ENCODE results near the gene CAMSAP2. TPM values are rescaled to one million over a fixed set of nuclear protein-coding genes. Genes with fewer than 3 reads are reported as not detected.

Gene CAMSAP2
- total RNA-seq, 1 experiment from 2014 or later, result 25.0 TPM

DNA sequence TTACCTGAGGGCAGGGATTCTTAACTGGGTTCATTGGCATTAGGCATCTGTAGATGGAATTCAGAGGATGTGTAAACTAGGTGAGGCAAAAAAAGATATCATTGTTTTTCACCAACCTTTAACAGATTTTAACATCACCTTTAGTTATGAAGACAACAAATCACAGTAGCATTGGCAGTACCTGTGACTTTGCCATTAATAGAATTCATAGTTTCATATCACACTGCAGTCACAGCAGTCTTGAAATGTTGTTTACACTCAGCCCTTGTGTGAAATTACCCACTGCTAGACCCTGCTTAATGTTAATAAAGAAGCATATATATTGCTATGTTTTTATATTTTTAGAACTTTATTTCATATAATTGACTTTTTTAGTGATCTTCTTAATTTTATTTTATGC, 154.3 kb downstream of the CAMSAP2 start:
- BruUV-seq (replicated peaks), result no TSS peak
- Histone ChIP-seq H3K27me3 (ENCODE audit: insufficient read depth, low read length) (no peaks in the 10 kb centered on the region), H3K4me2 (ENCODE audit: low read length) (peak overlapping the region; percentile 97), H3K79me2 (ENCODE audit: insufficient read depth, low read length) (no peaks in the 10 kb centered on the region; the same call in 1 of the 2 replicates), H3K9ac (ENCODE audit: low read length) (0 out of 2 replicates have a peak overlapping the region, but pooled peaks have one; percentile 75), H3K4me3 (replicated peaks in 1 of 2; ENCODE audit: low read depth in 1 of 2, low read length in 2 of 2) (0 out of 4 replicates have a peak overlapping the region, but pooled peaks of 1 of the 2 experiments have one; percentile 19), H3K4me1 (ENCODE audit: control insufficient read depth in 1 of 2, insufficient read depth in 2 of 2, low read length in 2 of 2) (peaks cover 47 to 77% of the 10 kb centered on the region in 2 experiments), H3K36me3 (ENCODE audit: control insufficient read depth in 1 of 2, insufficient read depth in 2 of 2, low read length in 2 of 2) (no peaks in the 10 kb centered on the region), H3K9me3 (ENCODE audit: control insufficient read depth in 1 of 2, insufficient read depth in 1 of 2, low read depth in 1 of 2, low read length in 2 of 2) (no peaks in the 10 kb centered on the region), H3K9me2 (ENCODE audit: insufficient read depth) (no peaks in the 10 kb centered on the region), H3K27ac (ENCODE audit: low read depth, low read length) (no peak overlapping the region), H4K20me1 (ENCODE audit: insufficient read depth) (no peaks in the 10 kb centered on the region), H2AFZ (ENCODE audit: low read depth, low read length, poor library complexity, severe bottlenecking) (no peak overlapping the region)
- TF ChIP-seq POLR2AphosphoS5 (IDR thresholded peaks at IDR 0.05; ENCODE audit: low read depth, low read length), result no peak
- TF ChIP-seq, protein P1, sequence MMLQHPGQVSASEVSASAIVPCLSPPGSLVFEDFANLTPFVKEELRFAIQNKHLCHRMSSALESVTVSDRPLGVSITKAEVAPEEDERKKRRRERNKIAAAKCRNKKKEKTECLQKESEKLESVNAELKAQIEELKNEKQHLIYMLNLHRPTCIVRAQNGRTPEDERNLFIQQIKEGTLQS (IDR thresholded peaks at IDR 0.05), result no peak
- TF ChIP-seq, protein P2, sequence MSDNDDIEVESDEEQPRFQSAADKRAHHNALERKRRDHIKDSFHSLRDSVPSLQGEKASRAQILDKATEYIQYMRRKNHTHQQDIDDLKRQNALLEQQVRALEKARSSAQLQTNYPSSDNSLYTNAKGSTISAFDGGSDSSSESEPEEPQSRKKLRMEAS (IDR thresholded peaks at IDR 0.05), result no peak
- TF ChIP-seq TCF7L2 (IDR thresholded peaks at IDR 0.05; ENCODE audit: borderline replicate concordance, extremely low read depth, insufficient read depth, insufficient read length), result no peak
- no peak for TF ChIP-seq CBX3 (IDR thresholded peaks at IDR 0.05; ENCODE audit: low read depth)
- no peak for TF ChIP-seq YY1 (IDR thresholded peaks at IDR 0.05; ENCODE audit: extremely low read depth, insufficient replicate concordance, low read depth, low read length)
- no peak for TF ChIP-seq EZH2 (IDR thresholded peaks at IDR 0.05)
- TF ChIP-seq, protein P3, sequence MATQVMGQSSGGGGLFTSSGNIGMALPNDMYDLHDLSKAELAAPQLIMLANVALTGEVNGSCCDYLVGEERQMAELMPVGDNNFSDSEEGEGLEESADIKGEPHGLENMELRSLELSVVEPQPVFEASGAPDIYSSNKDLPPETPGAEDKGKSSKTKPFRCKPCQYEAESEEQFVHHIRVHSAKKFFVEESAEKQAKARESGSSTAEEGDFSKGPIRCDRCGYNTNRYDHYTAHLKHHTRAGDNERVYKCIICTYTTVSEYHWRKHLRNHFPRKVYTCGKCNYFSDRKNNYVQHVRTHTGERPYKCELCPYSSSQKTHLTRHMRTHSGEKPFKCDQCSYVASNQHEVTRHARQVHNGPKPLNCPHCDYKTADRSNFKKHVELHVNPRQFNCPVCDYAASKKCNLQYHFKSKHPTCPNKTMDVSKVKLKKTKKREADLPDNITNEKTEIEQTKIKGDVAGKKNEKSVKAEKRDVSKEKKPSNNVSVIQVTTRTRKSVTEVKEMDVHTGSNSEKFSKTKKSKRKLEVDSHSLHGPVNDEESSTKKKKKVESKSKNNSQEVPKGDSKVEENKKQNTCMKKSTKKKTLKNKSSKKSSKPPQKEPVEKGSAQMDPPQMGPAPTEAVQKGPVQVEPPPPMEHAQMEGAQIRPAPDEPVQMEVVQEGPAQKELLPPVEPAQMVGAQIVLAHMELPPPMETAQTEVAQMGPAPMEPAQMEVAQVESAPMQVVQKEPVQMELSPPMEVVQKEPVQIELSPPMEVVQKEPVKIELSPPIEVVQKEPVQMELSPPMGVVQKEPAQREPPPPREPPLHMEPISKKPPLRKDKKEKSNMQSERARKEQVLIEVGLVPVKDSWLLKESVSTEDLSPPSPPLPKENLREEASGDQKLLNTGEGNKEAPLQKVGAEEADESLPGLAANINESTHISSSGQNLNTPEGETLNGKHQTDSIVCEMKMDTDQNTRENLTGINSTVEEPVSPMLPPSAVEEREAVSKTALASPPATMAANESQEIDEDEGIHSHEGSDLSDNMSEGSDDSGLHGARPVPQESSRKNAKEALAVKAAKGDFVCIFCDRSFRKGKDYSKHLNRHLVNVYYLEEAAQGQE (IDR thresholded peaks at IDR 0.05; ENCODE audit: low read depth), result no peak
- TF ChIP-seq, protein P4, sequence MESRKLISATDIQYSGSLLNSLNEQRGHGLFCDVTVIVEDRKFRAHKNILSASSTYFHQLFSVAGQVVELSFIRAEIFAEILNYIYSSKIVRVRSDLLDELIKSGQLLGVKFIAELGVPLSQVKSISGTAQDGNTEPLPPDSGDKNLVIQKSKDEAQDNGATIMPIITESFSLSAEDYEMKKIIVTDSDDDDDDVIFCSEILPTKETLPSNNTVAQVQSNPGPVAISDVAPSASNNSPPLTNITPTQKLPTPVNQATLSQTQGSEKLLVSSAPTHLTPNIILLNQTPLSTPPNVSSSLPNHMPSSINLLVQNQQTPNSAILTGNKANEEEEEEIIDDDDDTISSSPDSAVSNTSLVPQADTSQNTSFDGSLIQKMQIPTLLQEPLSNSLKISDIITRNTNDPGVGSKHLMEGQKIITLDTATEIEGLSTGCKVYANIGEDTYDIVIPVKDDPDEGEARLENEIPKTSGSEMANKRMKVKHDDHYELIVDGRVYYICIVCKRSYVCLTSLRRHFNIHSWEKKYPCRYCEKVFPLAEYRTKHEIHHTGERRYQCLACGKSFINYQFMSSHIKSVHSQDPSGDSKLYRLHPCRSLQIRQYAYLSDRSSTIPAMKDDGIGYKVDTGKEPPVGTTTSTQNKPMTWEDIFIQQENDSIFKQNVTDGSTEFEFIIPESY (IDR thresholded peaks at IDR 0.05; ENCODE audit: extremely low read depth, insufficient replicate concordance, low read length), result no peak
- no peak for TF ChIP-seq RAD21 (IDR thresholded peaks at IDR 0.05; ENCODE audit: low read depth)
- TF ChIP-seq ZFX (IDR thresholded peaks at IDR 0.05), result no peak
- no peak for TF ChIP-seq JUND (IDR thresholded peaks at IDR 0.05)
- RAD21 ChIA-PET (ENCODE audit: low non-redundant PET in 1 of 2, low total read pairs in 2 of 2, uncharacterized antibody in 2 of 2, unreplicated experiment in 2 of 2), result no interaction called here
- DNase-seq (ENCODE audit: low read depth, low spot score), result no peak
- CTCF ChIA-PET, result no interaction called here
- no peak for ATAC-seq
- POLR2A ChIA-PET, result no interaction called here
- intact Hi-C loops (cut with micrococcal nuclease), result no loop called here
